ENCODE data around the gene GID8.

GID8 gene

GRCh38 chr20:62905536-62906117 lies 32.3 kb upstream of the GID8 start:
- H2BK5ac ChIP-seq (ENCODE audit: low read depth, low read length, poor library complexity, severe bottlenecking) = no peak overlapping the region
- DNase-seq = no peak
- no peak overlapping the region for H3K4ac ChIP-seq (ENCODE audit: low read depth in 1 of 2, low read length in 2 of 2)
- no peak overlapping the region for H3K4me3 ChIP-seq (ENCODE audit: insufficient read depth in 1 of 2, low read depth in 1 of 2, low read length in 2 of 2)
- WGBS = 95% methylated on average over 17 of the region's 17 CpGs
- H2BK15ac ChIP-seq (ENCODE audit: low read depth, poor library complexity, severe bottlenecking) = no peak overlapping the region
- H3K27me3 ChIP-seq (ENCODE audit: control insufficient read depth in 1 of 2, insufficient read depth in 1 of 2, low read length in 2 of 2) = no peaks in the 10 kb centered on the region
- H2BK120ac ChIP-seq (ENCODE audit: low read depth, low read length) = no peak overlapping the region
- H3K9me3 ChIP-seq (ENCODE audit: control insufficient read depth, low read length) = no peaks in the 10 kb centered on the region
- no peak overlapping the region for H4K91ac ChIP-seq (ENCODE audit: low read length)
- no peak overlapping the region for H3K18ac ChIP-seq (ENCODE audit: low read depth in 1 of 2, low read length in 2 of 2)
- no peak overlapping the region for H3K9ac ChIP-seq (ENCODE audit: low read length)
- no peak overlapping the region for H2AK5ac ChIP-seq (ENCODE audit: low read length, severe bottlenecking)
- peaks cover 14% of the 10 kb centered on the region for H3K4me1 ChIP-seq (ENCODE audit: control insufficient read depth, insufficient read depth, low read depth, low read length)
- H2AFZ ChIP-seq (ENCODE audit: low read depth, low read length) = no peak overlapping the region
- H3K4me2 ChIP-seq (ENCODE audit: low read length, poor library complexity, severe bottlenecking) = no peak overlapping the region
- H3K36me3 ChIP-seq (ENCODE audit: control insufficient read depth in 1 of 2, insufficient read depth in 2 of 2, low read depth in 1 of 2, low read length in 2 of 2) = peaks cover 73 to 99% of the 10 kb centered on the region in 2 experiments
- no peak overlapping the region for H2BK12ac ChIP-seq (ENCODE audit: low read length in 2 of 2)
- no peak overlapping the region for H3K23ac ChIP-seq (ENCODE audit: low read length in 2 of 2)
- no peak overlapping the region for H4K8ac ChIP-seq (ENCODE audit: low read length)
- peaks cover 29% of the 10 kb centered on the region for H3K79me1 ChIP-seq (replicated peaks; ENCODE audit: low read length, poor library complexity, severe bottlenecking)
- H3K14ac ChIP-seq (ENCODE audit: low read length in 2 of 2) = no peak overlapping the region
- no peak overlapping the region for H3K27ac ChIP-seq (ENCODE audit: low read length, poor library complexity, severe bottlenecking)

- no peak overlapping the region for H3K4me3 ChIP-seq (ENCODE audit: insufficient read depth in 1 of 2, low read depth in 1 of 2, low read length in 2 of 2)
- DNase-seq = no peak
- H3K4me1 ChIP-seq (ENCODE audit: control insufficient read depth, insufficient read depth, low read depth, low read length) = peaks cover 13% of the 10 kb centered on the region
- H2BK120ac ChIP-seq (ENCODE audit: low read depth, low read length) = no peak overlapping the region
- H3K4me2 ChIP-seq (ENCODE audit: low read length, poor library complexity, severe bottlenecking) = no peak overlapping the region
- no peak overlapping the region for H4K91ac ChIP-seq (ENCODE audit: low read length)
- H3K36me3 ChIP-seq (ENCODE audit: control insufficient read depth in 1 of 2, insufficient read depth in 2 of 2, low read depth in 1 of 2, low read length in 2 of 2) = peaks cover 75 to 99% of the 10 kb centered on the region in 2 experiments
- no peak overlapping the region for H2AFZ ChIP-seq (ENCODE audit: low read depth, low read length)
- no peak overlapping the region for H4K8ac ChIP-seq (ENCODE audit: low read length)
- H3K18ac ChIP-seq (ENCODE audit: low read depth in 1 of 2, low read length in 2 of 2) = no peak overlapping the region
- H3K23ac ChIP-seq (ENCODE audit: low read length in 2 of 2) = no peak overlapping the region
- H3K9ac ChIP-seq (ENCODE audit: low read length) = no peak overlapping the region
- no peak overlapping the region for H3K14ac ChIP-seq (ENCODE audit: low read length in 2 of 2)
- H2BK5ac ChIP-seq (ENCODE audit: low read depth, low read length, poor library complexity, severe bottlenecking) = no peak overlapping the region
- no peak overlapping the region for H3K4ac ChIP-seq (ENCODE audit: low read depth in 1 of 2, low read length in 2 of 2)
- H3K79me1 ChIP-seq (replicated peaks; ENCODE audit: low read length, poor library complexity, severe bottlenecking) = peaks cover 31% of the 10 kb centered on the region
- no peaks in the 10 kb centered on the region for H3K9me3 ChIP-seq (ENCODE audit: control insufficient read depth, low read length)
- no peak overlapping the region for H2BK12ac ChIP-seq (ENCODE audit: low read length in 2 of 2)
- H2AK5ac ChIP-seq (ENCODE audit: low read length, severe bottlenecking) = no peak overlapping the region
- H2BK15ac ChIP-seq (ENCODE audit: low read depth, poor library complexity, severe bottlenecking) = no peak overlapping the region
- no peak overlapping the region for H3K27ac ChIP-seq (ENCODE audit: low read length, poor library complexity, severe bottlenecking)
- 99% methylated on average over 16 of the region's 16 CpGs for WGBS
- no peaks in the 10 kb centered on the region for H3K27me3 ChIP-seq (ENCODE audit: control insufficient read depth in 1 of 2, insufficient read depth in 1 of 2, low read length in 2 of 2)
Observed at GRCh38 chr20:62906209-62906608, 31.7 kb upstream of the GID8 start.

GRCh38 chr20:62906647-62907375 lies 31.1 kb upstream of the GID8 start:
- Histone ChIP-seq H2BK5ac (ENCODE audit: low read depth, low read length, poor library complexity, severe bottlenecking) (no peak overlapping the region), H3K14ac (ENCODE audit: low read length in 2 of 2) (no peak overlapping the region), H2BK15ac (ENCODE audit: low read depth, poor library complexity, severe bottlenecking) (no peak overlapping the region), H3K36me3 (ENCODE audit: control insufficient read depth in 1 of 2, insufficient read depth in 2 of 2, low read depth in 1 of 2, low read length in 2 of 2) (peaks cover 77 to 99% of the 10 kb centered on the region in 2 experiments), H3K4me3 (ENCODE audit: insufficient read depth in 1 of 2, low read depth in 1 of 2, low read length in 2 of 2) (no peak overlapping the region), H3K79me1 (replicated peaks; ENCODE audit: low read length, poor library complexity, severe bottlenecking) (peaks cover 31% of the 10 kb centered on the region), H2BK120ac (ENCODE audit: low read depth, low read length) (no peak overlapping the region), H4K8ac (ENCODE audit: low read length) (no peak overlapping the region), H3K9ac (ENCODE audit: low read length) (no peak overlapping the region), H2BK12ac (ENCODE audit: low read length in 2 of 2) (no peak overlapping the region), H3K4ac (ENCODE audit: low read depth in 1 of 2, low read length in 2 of 2) (no peak overlapping the region), H3K23ac (ENCODE audit: low read length in 2 of 2) (no peak overlapping the region), H3K9me3 (ENCODE audit: control insufficient read depth, low read length) (no peaks in the 10 kb centered on the region), H4K91ac (ENCODE audit: low read length) (no peak overlapping the region), H3K27ac (ENCODE audit: low read length, poor library complexity, severe bottlenecking) (no peak overlapping the region), H3K4me1 (ENCODE audit: control insufficient read depth, insufficient read depth, low read depth, low read length) (peaks cover 13% of the 10 kb centered on the region), H2AFZ (ENCODE audit: low read depth, low read length) (no peak overlapping the region), H3K4me2 (ENCODE audit: low read length, poor library complexity, severe bottlenecking) (no peak overlapping the region), H3K18ac (ENCODE audit: low read depth in 1 of 2, low read length in 2 of 2) (no peak overlapping the region), H3K27me3 (ENCODE audit: control insufficient read depth in 1 of 2, insufficient read depth in 1 of 2, low read length in 2 of 2) (no peaks in the 10 kb centered on the region), H2AK5ac (ENCODE audit: low read length, severe bottlenecking) (no peak overlapping the region)
- no peak for DNase-seq
- 98% methylated on average over 30 of the region's 31 CpGs for WGBS

- no peak overlapping the region for H4K91ac ChIP-seq (ENCODE audit: low read length)
- H2BK12ac ChIP-seq (ENCODE audit: low read length in 2 of 2) = no peak overlapping the region
- no peak for DNase-seq
- no peak overlapping the region for H3K18ac ChIP-seq (ENCODE audit: low read depth in 1 of 2, low read length in 2 of 2)
- H2BK5ac ChIP-seq (ENCODE audit: low read depth, low read length, poor library complexity, severe bottlenecking) = no peak overlapping the region
- H3K4me3 ChIP-seq (ENCODE audit: insufficient read depth in 1 of 2, low read depth in 1 of 2, low read length in 2 of 2) = no peak overlapping the region
- no peak overlapping the region for H2AK5ac ChIP-seq (ENCODE audit: low read length, severe bottlenecking)
- no peak overlapping the region for H2AFZ ChIP-seq (ENCODE audit: low read depth, low read length)
- H3K23ac ChIP-seq (ENCODE audit: low read length in 2 of 2) = no peak overlapping the region
- H2BK15ac ChIP-seq (ENCODE audit: low read depth, poor library complexity, severe bottlenecking) = no peak overlapping the region
- no peak overlapping the region for H3K4me2 ChIP-seq (ENCODE audit: low read length, poor library complexity, severe bottlenecking)
- no peaks in the 10 kb centered on the region for H3K9me3 ChIP-seq (ENCODE audit: control insufficient read depth, low read length)
- peaks cover 29% of the 10 kb centered on the region for H3K79me1 ChIP-seq (replicated peaks; ENCODE audit: low read length, poor library complexity, severe bottlenecking)
- no peak overlapping the region for H2BK120ac ChIP-seq (ENCODE audit: low read depth, low read length)
- peaks cover 75 to 98% of the 10 kb centered on the region in 2 experiments for H3K36me3 ChIP-seq (ENCODE audit: control insufficient read depth in 1 of 2, insufficient read depth in 2 of 2, low read depth in 1 of 2, low read length in 2 of 2)
- 86% methylated on average over 16 of the region's 16 CpGs for WGBS
- no peak overlapping the region for H4K8ac ChIP-seq (ENCODE audit: low read length)
- H3K14ac ChIP-seq (ENCODE audit: low read length in 2 of 2) = no peak overlapping the region
- H3K4me1 ChIP-seq (ENCODE audit: control insufficient read depth, insufficient read depth, low read depth, low read length) = peaks cover 9% of the 10 kb centered on the region
- no peak overlapping the region for H3K4ac ChIP-seq (ENCODE audit: low read depth in 1 of 2, low read length in 2 of 2)
- H3K9ac ChIP-seq (ENCODE audit: low read length) = no peak overlapping the region
- no peak overlapping the region for H3K27ac ChIP-seq (ENCODE audit: low read length, poor library complexity, severe bottlenecking)
- H3K27me3 ChIP-seq (ENCODE audit: control insufficient read depth in 1 of 2, insufficient read depth in 1 of 2, low read length in 2 of 2) = no peaks in the 10 kb centered on the region
Observed at GRCh38 chr20:62907384-62908317, 30.3 kb upstream of the GID8 start.
